Fibroblast of lung (primary cell): ENCODE data around the gene IL20RB. TPM values are rescaled to one million over a fixed set of nuclear protein-coding genes. Genes with fewer than 3 reads are reported as not detected.
A peak's percentile ranks its signal among the peaks of the same experiment; 100 is the strongest.

Experiments
- DNase-seq, 2 donors: peaks; one replicate each; pipeline versions ENCODE4 v3.0.0 to v3.0.0-alpha.2; 2010; ENCODE audit warnings: low read depth in 2 of 2
- H2AFZ ChIP-seq: 2 replicates; pipeline ENCODE4 v1.5.1; 2012; ENCODE audit warnings: low read length, control low read depth, inconsistent platforms
- H3K27ac ChIP-seq: 2 replicates; pipeline ENCODE4 v1.5.1; 2011; ENCODE audit warnings: low read length, control low read depth; ENCODE audit not compliant: insufficient read depth
- H3K27me3 ChIP-seq: 2 replicates; pipeline ENCODE4 v1.5.1; 2011; ENCODE audit warnings: mild to moderate bottlenecking, low read length; ENCODE audit not compliant: control insufficient read depth, insufficient read depth
- H3K36me3 ChIP-seq: 2 replicates; pipeline ENCODE4 v1.5.1; 2011; ENCODE audit warnings: low read length; ENCODE audit not compliant: control insufficient read depth, insufficient read depth
- H3K4me1 ChIP-seq: 2 replicates; pipeline ENCODE4 v1.5.1; 2011; ENCODE audit warnings: low read length; ENCODE audit not compliant: control insufficient read depth, insufficient read depth; ENCODE audit errors: extremely low read depth
- H3K4me2 ChIP-seq: 2 replicates; pipeline ENCODE4 v1.5.1; 2011; ENCODE audit warnings: low read length, control low read depth; ENCODE audit not compliant: insufficient read depth; ENCODE audit errors: extremely low read depth
- H3K4me3 ChIP-seq, 4 experiments: fragments of 200-600 bp in 1 of 4; sonication (generic) in 1 of 4; replicated peaks in 1 of 4; 2 replicates each; pipeline ENCODE4 v1.5.1; 2011 to 2016; ENCODE audit warnings: low read length in 4 of 4, low read depth in 3 of 4, mild to moderate bottlenecking in 3 of 4, control low read depth in 2 of 4, inconsistent platforms in 1 of 4, mixed read lengths in 1 of 4; ENCODE audit not compliant: insufficient read depth in 1 of 4; ENCODE audit errors: control extremely low read depth in 1 of 4
- H3K79me2 ChIP-seq: 2 replicates; pipeline ENCODE4 v1.5.1; 2012; ENCODE audit warnings: mild to moderate bottlenecking, low read length, inconsistent platforms; ENCODE audit not compliant: control insufficient read depth, insufficient read depth
- H3K9ac ChIP-seq: 2 replicates; pipeline ENCODE4 v1.5.1; 2011; ENCODE audit warnings: mild to moderate bottlenecking, low read length, control low read depth; ENCODE audit not compliant: insufficient read depth
- H3K9me3 ChIP-seq: 2 replicates; pipeline ENCODE4 v1.5.1; 2012; ENCODE audit warnings: low read depth, low read length; ENCODE audit not compliant: control insufficient read depth, insufficient read depth
- H4K20me1 ChIP-seq: 2 replicates; pipeline ENCODE4 v1.5.1; 2011; ENCODE audit warnings: low read length; ENCODE audit not compliant: control insufficient read depth, insufficient read depth; ENCODE audit errors: extremely low read depth
- CTCF ChIP-seq, 2 donors: IDR thresholded peaks in 1 of 2; conservative IDR thresholded peaks in 1 of 2; 1 replicate in 1 of 2; 2 replicates in 1 of 2; pipeline ENCODE4 v1.5.1; 2011 to 2012; ENCODE audit warnings: low read length in 2 of 2, control low read depth in 1 of 2, inconsistent platforms in 1 of 2, low read depth in 1 of 2, mild to moderate bottlenecking in 1 of 2
- EZH2 ChIP-seq: IDR thresholded peaks from 2 replicates; pipeline ENCODE4 v1.5.1; 2012; ENCODE audit warnings: low read length, control low read depth, mild to moderate bottlenecking; ENCODE audit errors: missing control alignments
- polyA plus RNA-seq, 2 donors: library from polyadenylated mRNA; depleted of rRNA in 1 of 2; stranded (reverse) in 1 of 2; unstranded in 1 of 2; fragments of >200 nt; gene quantifications; 2 replicates each; pipeline ENCODE4 v1.2.1, GENCODE V29; 2011 to 2012; ENCODE audit warnings: missing spikeins in 1 of 2
- total RNA-seq: library from RNA; depleted of rRNA; stranded (reverse); fragments of >200 nt; gene quantifications from 2 replicates; pipeline ENCODE4 v1.2.1, GENCODE V29; 2014

Gene IL20RB
- total and polyA plus RNA-seq, 2 donors (not counting 1 experiment from before 2014, with no cell fraction given) = 1.9 to 3.0 TPM

GRCh38 chr3:136956971-136957370 lies 812 bp upstream of the IL20RB start:
- Histone ChIP-seq H3K9me3 (no peaks in the 10 kb centered on the region), H3K36me3 (no peaks in the 10 kb centered on the region), H3K4me1 (peaks cover 21% of the 10 kb centered on the region), H3K79me2 (no peaks in the 10 kb centered on the region), H3K9ac (no peak overlapping the region), H3K4me3 (no peak overlapping the region), H3K4me2 (no peak overlapping the region), H3K27ac (no peak overlapping the region), H2AFZ (no peak overlapping the region), H4K20me1 (no peaks in the 10 kb centered on the region), H3K27me3 (no peaks in the 10 kb centered on the region)
- no peak for DNase-seq
- no peak for TF ChIP-seq CTCF (conservative IDR thresholded peaks at IDR 0.05 in 1 of 2, IDR thresholded peaks at IDR 0.05 in 1 of 2; ENCODE audit: low read depth in 1 of 2, low read length in 2 of 2)

GRCh38 chr3:136958939-136959338 lies 1.2 kb downstream of the IL20RB start:
- H3K4me2 ChIP-seq = no peak overlapping the region
- TF ChIP-seq EZH2 (no peak), CTCF (conservative IDR thresholded peaks at IDR 0.05 in 1 of 2, IDR thresholded peaks at IDR 0.05 in 1 of 2; ENCODE audit: low read depth in 1 of 2, low read length in 2 of 2) (no peak)
- H3K9ac ChIP-seq = no peak overlapping the region
- H3K79me2 ChIP-seq = no peaks in the 10 kb centered on the region
- peaks cover 19% of the 10 kb centered on the region for H3K4me1 ChIP-seq
- no peaks in the 10 kb centered on the region for H3K27me3 ChIP-seq
- no peak for DNase-seq
- H3K36me3 ChIP-seq = no peaks in the 10 kb centered on the region
- no peaks in the 10 kb centered on the region for H3K9me3 ChIP-seq
- H2AFZ ChIP-seq = no peak overlapping the region
- H3K4me3 ChIP-seq = peak overlapping the region in 1 of 4 experiments; percentile 13
- H3K27ac ChIP-seq = no peak overlapping the region
- H4K20me1 ChIP-seq = no peaks in the 10 kb centered on the region

GRCh38 chr3:136959599-136959998 lies 1.8 kb downstream of the IL20RB start:
- no peak for DNase-seq
- Histone ChIP-seq H3K4me1 (peaks cover 19% of the 10 kb centered on the region), H3K9me3 (no peaks in the 10 kb centered on the region), H3K27me3 (no peaks in the 10 kb centered on the region), H3K27ac (no peak overlapping the region), H3K36me3 (no peaks in the 10 kb centered on the region), H3K4me2 (no peak overlapping the region), H2AFZ (no peak overlapping the region), H3K9ac (no peak overlapping the region), H4K20me1 (no peaks in the 10 kb centered on the region), H3K79me2 (no peaks in the 10 kb centered on the region), H3K4me3 (no peak overlapping the region)
- TF ChIP-seq EZH2 (no peak), CTCF (conservative IDR thresholded peaks at IDR 0.05 in 1 of 2, IDR thresholded peaks at IDR 0.05 in 1 of 2; ENCODE audit: low read depth in 1 of 2, low read length in 2 of 2) (no peak)
